SK-N-SH (cell line): Measurements from ENCODE around the gene ZBTB4. TPM values are rescaled to one million over a fixed set of nuclear protein-coding genes. Genes with fewer than 3 reads are reported as not detected.

ENCODE experiments used
- CTCF ChIA-PET: fragments of 300-600, 350-600 bp; formaldehyde crosslinking; extraction: SDS; loops from one replicate; lab custom pipeline; 2021; lab: Yijun Ruan, JAX
- POLR2A ChIA-PET: fragments of 350-600 bp; sonication (Branson Sonifier 250); formaldehyde crosslinking; extraction: SDS; loops from one replicate; lab custom pipeline; 2020; ENCODE audit warnings: antibody characterized with exemption, inconsistent platforms; lab: Yijun Ruan, JAX
- DNase-seq: peaks from one replicate; pipeline ENCODE4 v3.0.0; 2012
- H2AFZ ChIP-seq: fragments of 200-600 bp; sonication (generic); 2 replicates; pipeline ENCODE4 v1.8.1; 2016; ENCODE audit warnings: antibody characterized with exemption, mild to moderate bottlenecking, low read depth
- H3F3A ChIP-seq: fragments of 200-600 bp; sonication (generic); replicated peaks from 2 replicates; pipeline ENCODE3; 2016; ENCODE audit warnings: antibody characterized with exemption, mild to moderate bottlenecking; ENCODE audit not compliant: insufficient read depth
- H3K27ac ChIP-seq, 2 experiments: fragments of 200-500 bp in 1 of 2; fragments of 200-600 bp in 1 of 2; sonication (Bioruptor generic) in 1 of 2; sonication (generic), shearing (Covaris generic) in 1 of 2; 2 replicates each; pipeline versions ENCODE4 v1.5.1 to v1.6.1; 2014 to 2016; ENCODE audit warnings: low read depth in 2 of 2, inconsistent platforms in 1 of 2, low read length in 1 of 2, mild to moderate bottlenecking in 1 of 2, mixed read lengths in 1 of 2
- H3K27me3 ChIP-seq: fragments of 200-600 bp; sonication (generic), shearing (Covaris generic); 2 replicates; pipeline ENCODE4 v1.6.1; 2016; ENCODE audit warnings: mixed run types; ENCODE audit not compliant: insufficient read depth
- H3K36me3 ChIP-seq, 2 experiments: fragments of 200-500 bp in 1 of 2; fragments of 200-600 bp in 1 of 2; sonication (Bioruptor generic) in 1 of 2; sonication (generic) in 1 of 2; replicated peaks in 1 of 2; 2 replicates each; pipeline versions ENCODE3 to v1.5.1; 2014 to 2016; ENCODE audit warnings: low read length in 1 of 2, mild to moderate bottlenecking in 1 of 2; ENCODE audit not compliant: insufficient read depth in 2 of 2, control insufficient read depth in 1 of 2
- H3K4me1 ChIP-seq, 2 experiments: fragments of 200-500 bp in 1 of 2; fragments of 200-600 bp in 1 of 2; sonication (Bioruptor generic) in 1 of 2; sonication (generic), shearing (Covaris generic) in 1 of 2; 2 replicates each; pipeline versions ENCODE4 v1.5.1 to v1.6.1; 2014 to 2016; ENCODE audit warnings: low read depth in 1 of 2, low read length in 1 of 2, mixed run types in 1 of 2; ENCODE audit not compliant: insufficient read depth in 2 of 2, control insufficient read depth in 1 of 2
- H3K4me2 ChIP-seq: fragments of 200-600 bp; sonication (generic), shearing (Covaris generic); 2 replicates; pipeline ENCODE4 v1.6.1; 2017; ENCODE audit warnings: mixed run types
- H3K4me3 ChIP-seq, 2 experiments: fragments of 200-500 bp in 1 of 2; fragments of 200-600 bp in 1 of 2; sonication (Bioruptor generic) in 1 of 2; sonication (generic), shearing (Covaris generic) in 1 of 2; 2 replicates each; pipeline versions ENCODE4 v1.5.1 to v1.8.1; 2014 to 2016; ENCODE audit warnings: low read depth in 2 of 2, inconsistent platforms in 1 of 2, low read length in 1 of 2, mild to moderate bottlenecking in 1 of 2, mixed read lengths in 1 of 2, moderate library complexity in 1 of 2
- H3K79me2 ChIP-seq: fragments of 200-600 bp; sonication (generic); 2 replicates; pipeline ENCODE4 v1.8.1; 2017; ENCODE audit warnings: mild to moderate bottlenecking; ENCODE audit not compliant: insufficient read depth
- H3K9ac ChIP-seq: fragments of 200-600 bp; sonication (generic); 2 replicates; pipeline ENCODE4 v1.6.1; 2017; ENCODE audit warnings: mixed run types
- H3K9me2 ChIP-seq: fragments of 200-600 bp; sonication (generic); 2 replicates; pipeline ENCODE4 v1.6.1; 2017; ENCODE audit warnings: mixed run types
- H3K9me3 ChIP-seq: fragments of 200-600 bp; sonication (generic); 2 replicates; pipeline ENCODE4 v1.6.1; 2017; ENCODE audit warnings: mixed run types, mild to moderate bottlenecking, moderate library complexity
- H4K20me1 ChIP-seq: fragments of 200-600 bp; sonication (generic); 2 replicates; pipeline ENCODE4 v1.6.1; 2017; ENCODE audit warnings: mild to moderate bottlenecking, mixed run types; ENCODE audit not compliant: insufficient read depth
- CHD2 ChIP-seq: fragments of 150-350 bp; IDR thresholded peaks from 2 replicates; pipeline ENCODE4 v1.6.1; 2018; ENCODE audit warnings: low read length; ENCODE audit not compliant: partially characterized antibody
- GABPA ChIP-seq: IDR thresholded peaks from 2 replicates; pipeline ENCODE4 v1.4.0; 2012; ENCODE audit warnings: low read depth, mild to moderate bottlenecking
- GATA2 ChIP-seq: sonication (generic); formaldehyde crosslinking; IDR thresholded peaks from 2 replicates; pipeline ENCODE4 v1.5.0; 2020; ENCODE audit warnings: mild to moderate bottlenecking, missing genetic modification reagents
- MAX ChIP-seq: IDR thresholded peaks from 2 replicates; pipeline ENCODE4 v1.4.0; 2012; ENCODE audit warnings: low read depth
- MEF2A ChIP-seq: IDR thresholded peaks from 2 replicates; pipeline ENCODE4 v1.4.0; 2012; ENCODE audit warnings: low read depth, borderline replicate concordance
- MXI1 ChIP-seq: IDR thresholded peaks from 2 replicates; pipeline ENCODE4 v1.6.1; 2012; ENCODE audit warnings: mild to moderate bottlenecking, low read depth, low read length, improper control_type of control experiment
- RAD21 ChIP-seq: IDR thresholded peaks from 2 replicates; pipeline ENCODE4 v1.6.1; 2012; ENCODE audit warnings: mild to moderate bottlenecking, low read length
- RCOR1 ChIP-seq: fragments of 150-350 bp; IDR thresholded peaks from 2 replicates; pipeline ENCODE4 v1.6.1; 2017; ENCODE audit warnings: antibody characterized with exemption, low read length
- RFX5 ChIP-seq: IDR thresholded peaks from 2 replicates; pipeline ENCODE4 v1.6.1; 2012; ENCODE audit warnings: mild to moderate bottlenecking, improper control_type of control experiment, low read length
- SIN3A ChIP-seq: IDR thresholded peaks from 2 replicates; pipeline ENCODE4 v1.6.1; 2012; ENCODE audit warnings: low read depth, mild to moderate bottlenecking, low read length, moderate library complexity, borderline replicate concordance
- TCF12 ChIP-seq: IDR thresholded peaks from 2 replicates; pipeline ENCODE4 v1.4.0; 2012
- TEAD4 ChIP-seq: IDR thresholded peaks from 2 replicates; pipeline ENCODE4 v1.4.0; 2012; ENCODE audit warnings: mild to moderate bottlenecking, borderline replicate concordance; ENCODE audit not compliant: insufficient read depth
- YY1 ChIP-seq: IDR thresholded peaks from 2 replicates; pipeline ENCODE4 v1.4.0; 2012; ENCODE audit warnings: low read depth, mild to moderate bottlenecking
- WGBS: methylation state at CpG from one replicate; pipeline ENCODE4 v1.1.6; 2017; ENCODE audit warnings: low lambda C conversion rate; 5-methylcytosine and 5-hydroxymethylcytosine counted together
- polyA plus RNA-seq, 3 experiments: library from polyadenylated mRNA; depleted of rRNA; stranded (reverse); fragments of >200 nt; gene quantifications; 2 replicates each; pipeline ENCODE4 v1.2.3, GENCODE V29; 2012
- TF ChIP-seq, protein P1 (sequence below): fragments of 200-600 bp; sonication (generic); IDR thresholded peaks from 2 replicates; pipeline ENCODE4 v1.6.1; 2017; ENCODE audit warnings: antibody characterized with exemption, mild to moderate bottlenecking, moderate library complexity
- TF ChIP-seq, protein P2 (sequence below): fragments of 150-350 bp; IDR thresholded peaks from 2 replicates; pipeline ENCODE4 v1.6.1; 2016; ENCODE audit warnings: mild to moderate bottlenecking, low read depth, low read length

ZBTB4 gene
- polyA plus RNA-seq, 1 of the 3 experiments (the other 2 are of a cell fraction) = 12.8 TPM

GRCh38 chr17:7495906-7496434 lies 16.5 kb upstream of the ZBTB4 start:
- H3K4me2 ChIP-seq = no peak overlapping the region
- H3K27me3 ChIP-seq = no peaks in the 10 kb centered on the region
- no peak overlapping the region for H3K9ac ChIP-seq
- H3K9me3 ChIP-seq = no peaks in the 10 kb centered on the region
- no peak for DNase-seq
- peaks cover 61% of the 10 kb centered on the region for H4K20me1 ChIP-seq
- no peaks in the 10 kb centered on the region for H3F3A ChIP-seq
- H3K36me3 ChIP-seq = peaks cover 43 to 50% of the 10 kb centered on the region in 2 experiments
- TF ChIP-seq, protein P1, sequence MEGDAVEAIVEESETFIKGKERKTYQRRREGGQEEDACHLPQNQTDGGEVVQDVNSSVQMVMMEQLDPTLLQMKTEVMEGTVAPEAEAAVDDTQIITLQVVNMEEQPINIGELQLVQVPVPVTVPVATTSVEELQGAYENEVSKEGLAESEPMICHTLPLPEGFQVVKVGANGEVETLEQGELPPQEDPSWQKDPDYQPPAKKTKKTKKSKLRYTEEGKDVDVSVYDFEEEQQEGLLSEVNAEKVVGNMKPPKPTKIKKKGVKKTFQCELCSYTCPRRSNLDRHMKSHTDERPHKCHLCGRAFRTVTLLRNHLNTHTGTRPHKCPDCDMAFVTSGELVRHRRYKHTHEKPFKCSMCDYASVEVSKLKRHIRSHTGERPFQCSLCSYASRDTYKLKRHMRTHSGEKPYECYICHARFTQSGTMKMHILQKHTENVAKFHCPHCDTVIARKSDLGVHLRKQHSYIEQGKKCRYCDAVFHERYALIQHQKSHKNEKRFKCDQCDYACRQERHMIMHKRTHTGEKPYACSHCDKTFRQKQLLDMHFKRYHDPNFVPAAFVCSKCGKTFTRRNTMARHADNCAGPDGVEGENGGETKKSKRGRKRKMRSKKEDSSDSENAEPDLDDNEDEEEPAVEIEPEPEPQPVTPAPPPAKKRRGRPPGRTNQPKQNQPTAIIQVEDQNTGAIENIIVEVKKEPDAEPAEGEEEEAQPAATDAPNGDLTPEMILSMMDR = no peak
- TF ChIP-seq MAX (no peak), MEF2A (no peak), GATA2 (CRISPR knock-in tag) (no peak), RCOR1 (no peak), RAD21 (no peak), TCF12 (no peak), SIN3A (no peak), MXI1 (no peak), TEAD4 (no peak), GABPA (no peak), RFX5 (no peak), YY1 (no peak)
- TF ChIP-seq, protein P2, sequence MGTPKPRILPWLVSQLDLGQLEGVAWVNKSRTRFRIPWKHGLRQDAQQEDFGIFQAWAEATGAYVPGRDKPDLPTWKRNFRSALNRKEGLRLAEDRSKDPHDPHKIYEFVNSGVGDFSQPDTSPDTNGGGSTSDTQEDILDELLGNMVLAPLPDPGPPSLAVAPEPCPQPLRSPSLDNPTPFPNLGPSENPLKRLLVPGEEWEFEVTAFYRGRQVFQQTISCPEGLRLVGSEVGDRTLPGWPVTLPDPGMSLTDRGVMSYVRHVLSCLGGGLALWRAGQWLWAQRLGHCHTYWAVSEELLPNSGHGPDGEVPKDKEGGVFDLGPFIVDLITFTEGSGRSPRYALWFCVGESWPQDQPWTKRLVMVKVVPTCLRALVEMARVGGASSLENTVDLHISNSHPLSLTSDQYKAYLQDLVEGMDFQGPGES = no peak
- no peak overlapping the region for H3K27ac ChIP-seq
- no peak overlapping the region for H2AFZ ChIP-seq
- CTCF ChIA-PET = interaction anchor here (0.6 to 2.5 kb wide), 3 partner anchors 19 to 140 kb away, joined by 4 to 8 read pairs (median 5); no protein-coding TSS in a partner anchor
- POLR2A ChIA-PET = interaction anchor here (0.6 kb wide), 1 partner anchor 207 kb away, joined by 4 read pairs; no protein-coding TSS in a partner anchor
- H3K4me1 ChIP-seq = no peaks in the 10 kb centered on the region
- H3K4me3 ChIP-seq = no peak overlapping the region
- H3K9me2 ChIP-seq = no peaks in the 10 kb centered on the region
- WGBS = 97% methylated on average over 10 of the region's 12 CpGs
- peaks cover 72% of the 10 kb centered on the region for H3K79me2 ChIP-seq

DNA sequence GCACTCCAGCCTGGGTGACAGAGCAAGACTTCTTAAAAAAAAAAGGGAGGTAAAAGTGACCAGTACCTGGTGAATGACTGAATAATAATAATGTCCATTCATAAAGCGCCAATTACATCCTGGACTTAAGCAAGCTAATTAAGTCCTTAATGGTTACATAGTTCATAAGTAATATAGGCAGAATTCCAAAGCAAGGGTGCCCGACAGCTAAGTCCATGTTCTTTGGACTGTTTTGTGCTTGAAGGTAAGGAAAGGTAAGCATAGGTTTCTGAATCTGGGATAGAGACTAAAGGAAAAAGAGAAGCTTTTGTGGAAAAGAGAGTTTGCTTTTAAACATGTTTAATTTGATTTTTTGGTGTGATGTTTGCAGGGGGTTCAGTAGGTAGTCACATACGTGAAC lies 14.5 kb upstream of the ZBTB4 start:
- Histone ChIP-seq H3K27ac (no peak overlapping the region), H3K79me2 (peaks cover 87% of the 10 kb centered on the region), H3F3A (no peaks in the 10 kb centered on the region), H3K4me2 (no peak overlapping the region), H2AFZ (no peak overlapping the region), H3K27me3 (no peaks in the 10 kb centered on the region), H3K9ac (no peak overlapping the region), H3K4me3 (no peak overlapping the region), H4K20me1 (peaks cover 81% of the 10 kb centered on the region), H3K9me3 (no peaks in the 10 kb centered on the region), H3K36me3 (peaks cover 32 to 38% of the 10 kb centered on the region in 2 experiments), H3K9me2 (no peaks in the 10 kb centered on the region), H3K4me1 (peaks cover 0 to 4% of the 10 kb centered on the region in 2 experiments; a peak in 1 of 4 replicates)
- TF ChIP-seq RCOR1 (no peak), TEAD4 (no peak), CHD2 (no peak)
- DNase-seq = no peak
- POLR2A ChIA-PET = no interaction called here
- CTCF ChIA-PET = interaction anchor here (0.9 to 1.6 kb wide), 4 partner anchors 9 to 138 kb away, joined by 3 to 8 read pairs (median 4); no protein-coding TSS in a partner anchor
- WGBS = 95% methylated on average over 3 of the region's 3 CpGs
